SK-N-SH treated with all-trans-retinoic acid at 6 μM for 48 hours (cell line): Measurements from ENCODE around the gene PRR11.

Source experiments
- ARNTL ChIP-seq: fragments of 450-650 bp; formaldehyde crosslinking; IDR thresholded peaks from 2 replicates; pipeline ENCODE4 v1.5.0; 2020; ENCODE audit warnings: low read depth, mild to moderate bottlenecking, moderate library complexity, borderline replicate concordance
- CSDC2 ChIP-seq: fragments of 250-450 bp; sonication (Bioruptor Pico); IDR thresholded peaks from 2 replicates; pipeline ENCODE4 v1.5.0; 2020; ENCODE audit warnings: mild to moderate bottlenecking, moderate library complexity
- ESRRG ChIP-seq: fragments of 250-450 bp; sonication (Bioruptor Pico); IDR thresholded peaks from 2 replicates; pipeline ENCODE4 v1.6.1; 2021; ENCODE audit warnings: mild to moderate bottlenecking
- GLIS3 ChIP-seq: fragments of 250-450 bp; sonication (Bioruptor Pico); IDR thresholded peaks from 2 replicates; pipeline ENCODE4 v1.5.0; 2020; ENCODE audit warnings: mild to moderate bottlenecking, moderate library complexity
- OSR1 ChIP-seq: fragments of 250-450 bp; sonication (Bioruptor Pico); IDR thresholded peaks from 2 replicates; pipeline ENCODE4 v1.8.0; 2022; ENCODE audit warnings: moderate library complexity, mild to moderate bottlenecking, inconsistent platforms
- RARB ChIP-seq: fragments of 250-450 bp; sonication (Bioruptor Pico); IDR thresholded peaks from 2 replicates; pipeline ENCODE4 v1.8.0; 2021; ENCODE audit warnings: mild to moderate bottlenecking, moderate library complexity
- SNAI2 ChIP-seq: fragments of 250-450 bp; sonication (Bioruptor Pico); IDR thresholded peaks from 2 replicates; pipeline ENCODE4 v1.5.0; 2020; ENCODE audit warnings: mild to moderate bottlenecking, moderate library complexity
- ZFP30 ChIP-seq: fragments of 450-650 bp; formaldehyde crosslinking; IDR thresholded peaks from 2 replicates; pipeline ENCODE4 v1.5.0; 2022; ENCODE audit warnings: mild to moderate bottlenecking, moderate library complexity
- ZNF565 ChIP-seq: fragments of 450-650 bp; formaldehyde crosslinking; conservative IDR thresholded peaks from 2 replicates; pipeline ENCODE4 v1.5.0; 2020; ENCODE audit warnings: low read depth, mild to moderate bottlenecking, moderate library complexity
- ZNF70 ChIP-seq: fragments of 450-650 bp; formaldehyde crosslinking; IDR thresholded peaks from 2 replicates; pipeline ENCODE4 v1.5.0; 2020; ENCODE audit warnings: mild to moderate bottlenecking, moderate library complexity
- ZNF8 ChIP-seq: fragments of 450-650 bp; formaldehyde crosslinking; IDR thresholded peaks from 2 replicates; pipeline ENCODE4 v1.5.0; 2020; ENCODE audit warnings: mild to moderate bottlenecking, moderate library complexity
- TF ChIP-seq, protein P1 (sequence below): fragments of 250-450 bp; sonication (Bioruptor Pico); IDR thresholded peaks from 2 replicates; pipeline ENCODE4 v1.8.0; 2020; ENCODE audit warnings: mild to moderate bottlenecking, moderate library complexity, borderline replicate concordance
- TF ChIP-seq, protein P2 (sequence below): fragments of 250-450 bp; sonication (Bioruptor Pico); IDR thresholded peaks from 2 replicates; pipeline ENCODE4 v1.5.1; 2020; ENCODE audit warnings: low read depth, mild to moderate bottlenecking, moderate library complexity
- TF ChIP-seq, protein P3 (sequence below): fragments of 250-450 bp; sonication (Bioruptor Pico); IDR thresholded peaks from 2 replicates; pipeline ENCODE4 v1.5.0; 2020; ENCODE audit warnings: mild to moderate bottlenecking, moderate library complexity

DNA sequence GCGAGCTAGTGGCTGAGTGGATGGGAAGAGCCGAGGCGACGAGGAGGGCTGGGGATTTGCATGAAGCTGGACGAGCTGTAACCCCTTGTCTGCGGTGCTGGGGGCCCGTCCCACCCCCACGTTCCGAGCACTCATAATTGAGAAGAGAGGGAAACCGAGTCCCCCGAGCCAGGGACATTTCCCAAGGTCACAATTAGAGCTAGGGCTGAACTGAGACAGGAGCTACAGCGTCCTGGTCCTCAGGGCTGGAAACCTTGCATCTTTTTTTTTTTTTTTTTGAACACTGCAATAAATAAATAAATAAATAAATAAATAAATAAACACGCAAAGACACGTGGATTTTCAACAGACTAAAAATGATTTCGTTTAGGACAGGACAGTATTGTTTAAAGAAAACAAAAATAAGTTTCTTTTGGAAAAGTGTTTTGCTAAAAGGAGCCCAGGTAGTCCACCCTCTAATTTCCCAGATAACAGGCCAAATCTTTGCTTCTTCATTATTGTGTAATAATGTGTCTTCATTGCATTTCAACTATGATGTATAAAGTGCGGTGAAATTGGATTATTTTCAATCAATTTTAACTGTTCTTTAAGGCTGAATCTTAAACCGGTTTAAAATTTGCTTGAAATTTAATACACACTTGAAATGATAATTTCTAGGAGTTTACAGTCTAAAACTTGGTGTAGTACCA lies 65.8 kb downstream of the PRR11 start:
- TF ChIP-seq ZNF8 (CRISPR knock-in tag) (no peak), GLIS3 (CRISPR knock-in tag) (no peak), SNAI2 (no peak), RARB (CRISPR knock-in tag) (no peak), ARNTL (CRISPR knock-in tag) (no peak), ZFP30 (CRISPR knock-in tag) (no peak), ZNF565 (CRISPR knock-in tag) (no peak), CSDC2 (CRISPR knock-in tag) (no peak), ESRRG (CRISPR knock-in tag) (no peak), OSR1 (no peak), ZNF70 (CRISPR knock-in tag) (no peak)
- TF ChIP-seq, protein P1, sequence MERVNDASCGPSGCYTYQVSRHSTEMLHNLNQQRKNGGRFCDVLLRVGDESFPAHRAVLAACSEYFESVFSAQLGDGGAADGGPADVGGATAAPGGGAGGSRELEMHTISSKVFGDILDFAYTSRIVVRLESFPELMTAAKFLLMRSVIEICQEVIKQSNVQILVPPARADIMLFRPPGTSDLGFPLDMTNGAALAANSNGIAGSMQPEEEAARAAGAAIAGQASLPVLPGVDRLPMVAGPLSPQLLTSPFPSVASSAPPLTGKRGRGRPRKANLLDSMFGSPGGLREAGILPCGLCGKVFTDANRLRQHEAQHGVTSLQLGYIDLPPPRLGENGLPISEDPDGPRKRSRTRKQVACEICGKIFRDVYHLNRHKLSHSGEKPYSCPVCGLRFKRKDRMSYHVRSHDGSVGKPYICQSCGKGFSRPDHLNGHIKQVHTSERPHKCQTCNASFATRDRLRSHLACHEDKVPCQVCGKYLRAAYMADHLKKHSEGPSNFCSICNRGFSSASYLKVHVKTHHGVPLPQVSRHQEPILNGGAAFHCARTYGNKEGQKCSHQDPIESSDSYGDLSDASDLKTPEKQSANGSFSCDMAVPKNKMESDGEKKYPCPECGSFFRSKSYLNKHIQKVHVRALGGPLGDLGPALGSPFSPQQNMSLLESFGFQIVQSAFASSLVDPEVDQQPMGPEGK, result no peak; the same call in 1 of the 2 replicates
- TF ChIP-seq, protein P2, sequence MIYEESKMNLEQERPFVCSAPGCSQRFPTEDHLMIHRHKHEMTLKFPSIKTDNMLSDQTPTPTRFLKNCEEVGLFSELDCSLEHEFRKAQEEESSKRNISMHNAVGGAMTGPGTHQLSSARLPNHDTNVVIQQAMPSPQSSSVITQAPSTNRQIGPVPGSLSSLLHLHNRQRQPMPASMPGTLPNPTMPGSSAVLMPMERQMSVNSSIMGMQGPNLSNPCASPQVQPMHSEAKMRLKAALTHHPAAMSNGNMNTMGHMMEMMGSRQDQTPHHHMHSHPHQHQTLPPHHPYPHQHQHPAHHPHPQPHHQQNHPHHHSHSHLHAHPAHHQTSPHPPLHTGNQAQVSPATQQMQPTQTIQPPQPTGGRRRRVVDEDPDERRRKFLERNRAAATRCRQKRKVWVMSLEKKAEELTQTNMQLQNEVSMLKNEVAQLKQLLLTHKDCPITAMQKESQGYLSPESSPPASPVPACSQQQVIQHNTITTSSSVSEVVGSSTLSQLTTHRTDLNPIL (CRISPR knock-in tag), result no peak
- TF ChIP-seq, protein P3, sequence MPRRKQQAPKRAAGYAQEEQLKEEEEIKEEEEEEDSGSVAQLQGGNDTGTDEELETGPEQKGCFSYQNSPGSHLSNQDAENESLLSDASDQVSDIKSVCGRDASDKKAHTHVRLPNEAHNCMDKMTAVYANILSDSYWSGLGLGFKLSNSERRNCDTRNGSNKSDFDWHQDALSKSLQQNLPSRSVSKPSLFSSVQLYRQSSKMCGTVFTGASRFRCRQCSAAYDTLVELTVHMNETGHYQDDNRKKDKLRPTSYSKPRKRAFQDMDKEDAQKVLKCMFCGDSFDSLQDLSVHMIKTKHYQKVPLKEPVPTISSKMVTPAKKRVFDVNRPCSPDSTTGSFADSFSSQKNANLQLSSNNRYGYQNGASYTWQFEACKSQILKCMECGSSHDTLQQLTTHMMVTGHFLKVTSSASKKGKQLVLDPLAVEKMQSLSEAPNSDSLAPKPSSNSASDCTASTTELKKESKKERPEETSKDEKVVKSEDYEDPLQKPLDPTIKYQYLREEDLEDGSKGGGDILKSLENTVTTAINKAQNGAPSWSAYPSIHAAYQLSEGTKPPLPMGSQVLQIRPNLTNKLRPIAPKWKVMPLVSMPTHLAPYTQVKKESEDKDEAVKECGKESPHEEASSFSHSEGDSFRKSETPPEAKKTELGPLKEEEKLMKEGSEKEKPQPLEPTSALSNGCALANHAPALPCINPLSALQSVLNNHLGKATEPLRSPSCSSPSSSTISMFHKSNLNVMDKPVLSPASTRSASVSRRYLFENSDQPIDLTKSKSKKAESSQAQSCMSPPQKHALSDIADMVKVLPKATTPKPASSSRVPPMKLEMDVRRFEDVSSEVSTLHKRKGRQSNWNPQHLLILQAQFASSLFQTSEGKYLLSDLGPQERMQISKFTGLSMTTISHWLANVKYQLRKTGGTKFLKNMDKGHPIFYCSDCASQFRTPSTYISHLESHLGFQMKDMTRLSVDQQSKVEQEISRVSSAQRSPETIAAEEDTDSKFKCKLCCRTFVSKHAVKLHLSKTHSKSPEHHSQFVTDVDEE (CRISPR knock-in tag), result no peak
